ENCODE data around the gene EPHB2.

GRCh38 chr1:22853651-22854185 is 143.1 kb downstream of the EPHB2 start:
- no peak for TF ChIP-seq ZNF843 (tag by site-specific recombination; IDR thresholded peaks at IDR 0.05)
- TF ChIP-seq CTCF (tag by site-specific recombination; IDR thresholded peaks at IDR 0.05): no peak
- no peak for TF ChIP-seq ZNF426 (tag by site-specific recombination; IDR thresholded peaks at IDR 0.05)
- TF ChIP-seq ZNF660 (tag by site-specific recombination; IDR thresholded peaks at IDR 0.05): no peak
- no peak for TF ChIP-seq TCF7L2 (IDR thresholded peaks at IDR 0.05; ENCODE audit: borderline replicate concordance, low read depth, low read length)
- TF ChIP-seq ZNF488 (tag by site-specific recombination; IDR thresholded peaks at IDR 0.05): no peak
- no peak for TF ChIP-seq ZNF580 (tag by site-specific recombination; IDR thresholded peaks at IDR 0.05)
- TF ChIP-seq ZNF585B (tag by site-specific recombination; IDR thresholded peaks at IDR 0.05): no peak

Data from HEK293 (cell line).